Parathyroid adenoma (tissue), 2 donors: ENCODE measurements around the gene SLC17A3.

Source experiments
- H2AFZ ChIP-seq: fragments of 300-600 bp; sonication (generic); one replicate; pipeline ENCODE4 v1.7.0; 2017; ENCODE audit warnings: antibody characterized with exemption, mild to moderate bottlenecking
- H3K27ac ChIP-seq: fragments of 300-600 bp; sonication (generic); one replicate; pipeline ENCODE4 v1.7.0; 2017
- H3K27me3 ChIP-seq: fragments of 300-600 bp; sonication (generic); one replicate; pipeline ENCODE4 v1.7.0; 2017; ENCODE audit warnings: low read length; ENCODE audit not compliant: control insufficient read depth, insufficient read depth
- H3K36me3 ChIP-seq: fragments of 300-600 bp; sonication (generic); one replicate; pipeline ENCODE4 v1.7.0; 2017; ENCODE audit warnings: low read length; ENCODE audit not compliant: control insufficient read depth, insufficient read depth
- H3K4me1 ChIP-seq: fragments of 300-600 bp; sonication (generic); one replicate; pipeline ENCODE4 v1.7.0; 2017; ENCODE audit warnings: control low read depth
- H3K4me2 ChIP-seq: fragments of 300-600 bp; sonication (generic); one replicate; pipeline ENCODE4 v1.7.0; 2017; ENCODE audit warnings: low read length
- H3K4me3 ChIP-seq: fragments of 300-600 bp; sonication (generic); one replicate; pipeline ENCODE4 v1.7.0; 2017; ENCODE audit warnings: low read depth, low read length
- H3K79me2 ChIP-seq: fragments of 300-600 bp; sonication (generic); one replicate; pipeline ENCODE4 v1.7.0; 2017; ENCODE audit warnings: control low read depth
- H3K9ac ChIP-seq: fragments of 300-600 bp; sonication (generic); one replicate; pipeline ENCODE4 v1.7.0; 2017; ENCODE audit warnings: mild to moderate bottlenecking
- H3K9me3 ChIP-seq: fragments of 300-600 bp; sonication (generic); one replicate; pipeline ENCODE4 v1.7.0; 2017; ENCODE audit warnings: low read length; ENCODE audit not compliant: control insufficient read depth
- TF ChIP-seq, protein P1 (sequence below): fragments of 300-600 bp; sonication (generic); IDR thresholded peaks from one replicate; pipeline ENCODE4 v1.7.0; 2017; ENCODE audit warnings: antibody characterized with exemption, mild to moderate bottlenecking
- donor health status: primary hyperparathyroidism.

SLC17A3 gene

DNA sequence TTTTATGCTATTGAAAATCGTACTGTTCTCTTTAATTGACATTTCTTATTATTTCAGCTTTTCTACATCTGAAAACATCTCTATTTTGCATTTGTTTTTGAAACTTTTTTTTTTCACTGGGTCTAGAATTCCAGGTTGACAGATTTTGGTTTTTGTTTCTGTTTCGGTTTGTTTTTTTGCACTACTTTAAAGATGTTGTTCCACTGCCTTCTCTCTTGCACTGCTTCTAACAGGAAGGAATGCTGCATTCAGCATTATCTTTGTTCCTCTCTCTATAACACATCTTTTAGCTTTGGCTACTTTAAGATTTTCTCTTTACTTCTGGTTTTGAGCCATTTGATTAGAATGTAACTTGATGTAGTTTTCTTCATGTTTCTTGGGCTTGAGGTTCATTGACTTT is 22.1 kb downstream of the SLC17A3 start:
- H3K27me3 ChIP-seq = no peaks in the 10 kb centered on the region
- H3K4me1 ChIP-seq = no peaks in the 10 kb centered on the region
- TF ChIP-seq, protein P1, sequence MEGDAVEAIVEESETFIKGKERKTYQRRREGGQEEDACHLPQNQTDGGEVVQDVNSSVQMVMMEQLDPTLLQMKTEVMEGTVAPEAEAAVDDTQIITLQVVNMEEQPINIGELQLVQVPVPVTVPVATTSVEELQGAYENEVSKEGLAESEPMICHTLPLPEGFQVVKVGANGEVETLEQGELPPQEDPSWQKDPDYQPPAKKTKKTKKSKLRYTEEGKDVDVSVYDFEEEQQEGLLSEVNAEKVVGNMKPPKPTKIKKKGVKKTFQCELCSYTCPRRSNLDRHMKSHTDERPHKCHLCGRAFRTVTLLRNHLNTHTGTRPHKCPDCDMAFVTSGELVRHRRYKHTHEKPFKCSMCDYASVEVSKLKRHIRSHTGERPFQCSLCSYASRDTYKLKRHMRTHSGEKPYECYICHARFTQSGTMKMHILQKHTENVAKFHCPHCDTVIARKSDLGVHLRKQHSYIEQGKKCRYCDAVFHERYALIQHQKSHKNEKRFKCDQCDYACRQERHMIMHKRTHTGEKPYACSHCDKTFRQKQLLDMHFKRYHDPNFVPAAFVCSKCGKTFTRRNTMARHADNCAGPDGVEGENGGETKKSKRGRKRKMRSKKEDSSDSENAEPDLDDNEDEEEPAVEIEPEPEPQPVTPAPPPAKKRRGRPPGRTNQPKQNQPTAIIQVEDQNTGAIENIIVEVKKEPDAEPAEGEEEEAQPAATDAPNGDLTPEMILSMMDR = no peak
- no peaks in the 10 kb centered on the region for H3K79me2 ChIP-seq
- H3K4me2 ChIP-seq = no peak overlapping the region
- no peak overlapping the region for H2AFZ ChIP-seq
- no peaks in the 10 kb centered on the region for H3K9me3 ChIP-seq
- no peaks in the 10 kb centered on the region for H3K36me3 ChIP-seq
- no peak overlapping the region for H3K27ac ChIP-seq
- no peak overlapping the region for H3K4me3 ChIP-seq
- H3K9ac ChIP-seq = no peak overlapping the region

DNA sequence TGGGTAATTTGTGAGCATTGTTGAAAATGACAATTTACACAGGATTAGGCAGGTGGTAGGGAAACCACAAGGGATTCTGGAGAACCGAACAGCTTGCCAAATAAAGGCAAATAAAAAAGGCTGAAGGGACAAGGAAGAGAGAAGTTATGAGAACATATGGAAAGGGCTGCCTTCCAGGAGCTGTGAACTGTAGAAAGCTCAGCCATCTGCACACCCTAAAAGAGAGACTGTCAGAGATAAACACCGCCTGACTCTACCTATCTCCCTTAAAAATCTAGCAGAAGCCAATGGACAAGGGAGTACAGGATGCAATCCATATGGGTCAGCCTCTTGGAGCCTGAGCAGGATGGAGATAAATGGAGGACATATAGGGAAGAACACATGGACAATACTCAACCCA is 29.5 kb downstream of the SLC17A3 start:
- Histone ChIP-seq H3K9me3 (no peaks in the 10 kb centered on the region), H3K79me2 (no peaks in the 10 kb centered on the region), H3K4me1 (no peaks in the 10 kb centered on the region), H3K9ac (no peak overlapping the region), H2AFZ (no peak overlapping the region), H3K27me3 (no peaks in the 10 kb centered on the region), H3K4me3 (no peak overlapping the region), H3K4me2 (no peak overlapping the region), H3K27ac (no peak overlapping the region), H3K36me3 (no peaks in the 10 kb centered on the region)
- TF ChIP-seq, protein P1 = no peak

DNA sequence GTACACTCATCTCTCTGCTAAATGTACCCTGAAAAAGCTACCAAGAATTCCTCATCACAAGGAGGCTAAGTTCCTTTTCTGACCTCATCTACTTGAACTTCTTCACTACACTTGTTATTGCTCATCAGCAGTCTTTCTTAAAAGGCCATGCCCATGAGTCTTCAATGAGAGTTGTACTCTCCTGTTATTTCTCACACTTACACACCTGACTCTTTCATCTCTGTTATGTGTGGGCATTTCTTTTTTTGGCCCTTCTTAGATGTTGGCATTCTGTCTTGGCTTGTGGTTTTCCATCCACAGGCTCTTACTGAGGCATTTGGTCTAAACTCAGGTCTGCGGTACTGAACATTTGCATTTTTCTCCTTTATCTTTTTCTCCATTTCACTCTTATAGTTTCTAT is 31.5 kb downstream of the SLC17A3 start:
- Histone ChIP-seq H3K27me3 (no peaks in the 10 kb centered on the region), H3K9ac (no peak overlapping the region), H3K4me1 (no peaks in the 10 kb centered on the region), H3K4me3 (no peak overlapping the region), H3K9me3 (no peaks in the 10 kb centered on the region), H3K36me3 (no peaks in the 10 kb centered on the region), H3K27ac (no peak overlapping the region), H2AFZ (no peak overlapping the region), H3K4me2 (no peak overlapping the region), H3K79me2 (no peaks in the 10 kb centered on the region)
- TF ChIP-seq, protein P1 = no peak

DNA sequence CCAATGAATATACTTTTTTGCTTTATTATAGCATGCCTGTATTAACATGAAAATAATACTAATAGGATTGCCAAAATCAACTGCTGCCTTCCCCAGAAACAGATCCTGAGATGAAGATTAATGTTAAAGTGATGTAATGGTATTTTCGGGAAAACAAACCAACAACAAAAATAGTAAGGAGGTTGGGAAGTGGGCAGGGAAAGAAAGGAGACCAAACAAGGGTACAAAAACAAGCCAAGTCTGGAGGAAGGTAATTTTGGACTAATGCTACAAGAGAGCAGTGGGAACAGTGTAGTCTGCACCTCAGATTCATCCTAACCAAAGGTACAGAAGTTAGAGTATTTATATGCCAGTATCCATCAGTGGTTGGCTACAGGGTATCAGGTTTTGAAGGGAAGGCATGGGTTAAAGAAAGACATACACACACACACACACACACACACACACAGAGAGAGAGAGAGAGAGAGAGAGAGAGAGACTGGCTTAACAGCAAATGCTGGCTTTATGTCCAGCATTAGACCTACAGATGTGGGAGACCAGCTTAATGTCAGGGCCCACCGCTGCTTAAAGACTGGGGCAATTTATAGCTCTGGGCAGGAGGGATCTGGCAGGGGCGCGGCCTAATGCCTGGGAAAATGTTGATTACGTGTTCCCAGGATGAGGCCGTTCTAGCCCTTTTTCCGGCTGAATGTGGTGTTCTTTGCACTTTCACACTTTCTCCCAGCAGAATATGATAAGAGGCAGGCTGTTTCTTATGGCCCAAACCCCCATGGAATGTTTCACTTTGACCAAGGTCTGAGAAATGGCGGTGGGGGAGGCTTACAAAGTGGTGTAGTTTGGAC is 38.4 kb downstream of the SLC17A3 start:
- H3K9me3 ChIP-seq = no peaks in the 10 kb centered on the region
- no peaks in the 10 kb centered on the region for H3K27me3 ChIP-seq
- TF ChIP-seq, protein P1 = no peak
- no peak overlapping the region for H3K4me3 ChIP-seq
- H3K79me2 ChIP-seq = no peaks in the 10 kb centered on the region
- no peak overlapping the region for H3K4me2 ChIP-seq
- no peaks in the 10 kb centered on the region for H3K36me3 ChIP-seq
- no peak overlapping the region for H3K27ac ChIP-seq
- H3K9ac ChIP-seq = no peak overlapping the region
- H3K4me1 ChIP-seq = no peaks in the 10 kb centered on the region
- H2AFZ ChIP-seq = no peak overlapping the region

DNA sequence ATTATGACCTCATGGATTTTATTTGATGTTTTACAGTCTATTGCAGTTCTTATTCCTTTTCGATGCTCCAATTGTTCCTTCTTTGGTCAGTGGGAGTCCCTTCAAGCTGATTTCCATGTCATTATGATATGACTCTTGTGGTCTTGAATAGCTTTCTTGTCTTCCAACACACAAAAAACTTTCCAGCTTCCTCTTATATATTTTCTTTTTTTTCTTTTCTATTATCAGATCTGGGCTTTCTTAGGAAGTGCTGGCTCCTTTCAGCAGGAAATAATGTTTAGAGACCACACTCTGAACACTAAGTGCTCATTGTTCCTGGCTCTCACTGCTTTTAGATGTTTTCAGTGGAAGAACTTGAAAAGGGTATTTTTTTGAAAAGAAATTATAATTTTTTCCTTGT is 39.1 kb downstream of the SLC17A3 start:
- no peak overlapping the region for H3K9ac ChIP-seq
- no peak overlapping the region for H3K4me2 ChIP-seq
- no peaks in the 10 kb centered on the region for H3K27me3 ChIP-seq
- TF ChIP-seq, protein P1 = no peak
- no peak overlapping the region for H2AFZ ChIP-seq
- no peaks in the 10 kb centered on the region for H3K36me3 ChIP-seq
- H3K4me1 ChIP-seq = no peaks in the 10 kb centered on the region
- no peak overlapping the region for H3K4me3 ChIP-seq
- H3K79me2 ChIP-seq = no peaks in the 10 kb centered on the region
- no peaks in the 10 kb centered on the region for H3K9me3 ChIP-seq
- no peak overlapping the region for H3K27ac ChIP-seq
